ENCODE measurements around the gene COX6B1.

The COX6B1 gene

DNA sequence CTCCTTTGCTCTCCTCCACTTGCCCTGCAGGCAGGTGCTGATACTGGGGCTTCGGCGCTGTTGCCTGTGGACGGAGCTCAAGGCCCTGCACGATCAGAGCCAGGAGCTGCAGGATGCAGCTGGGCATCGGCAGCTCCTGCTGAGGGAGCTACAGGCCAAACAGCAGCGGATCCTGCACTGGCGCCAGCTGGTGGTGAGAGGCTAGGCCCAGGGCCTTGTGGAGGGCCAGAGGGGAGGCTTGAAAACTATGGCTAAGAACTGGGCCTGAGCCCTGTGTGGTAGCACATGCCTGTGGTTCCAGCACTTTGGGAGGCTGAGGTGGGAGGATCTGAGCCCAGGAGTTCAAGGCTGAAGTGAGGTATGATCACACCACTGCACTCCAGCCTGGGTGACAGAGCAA, 29.3 kb upstream of the COX6B1 start:
- H3K9ac ChIP-seq (ENCODE audit: low read length): no peak overlapping the region
- H3K36me3 ChIP-seq (ENCODE audit: control insufficient read depth, low read depth, low read length): peaks cover 18% of the 10 kb centered on the region
- no peaks in the 10 kb centered on the region for H3K9me3 ChIP-seq (ENCODE audit: control insufficient read depth, low read depth, low read length)
- no peak overlapping the region for H3K27ac ChIP-seq (ENCODE audit: low read length)
- H3K4me1 ChIP-seq (ENCODE audit: control insufficient read depth, low read depth, low read length): no peaks in the 10 kb centered on the region
- H3K27me3 ChIP-seq (ENCODE audit: control insufficient read depth, insufficient read depth, low read length): no peaks in the 10 kb centered on the region
- H3K4me3 ChIP-seq (ENCODE audit: low read length): no peak overlapping the region

DNA sequence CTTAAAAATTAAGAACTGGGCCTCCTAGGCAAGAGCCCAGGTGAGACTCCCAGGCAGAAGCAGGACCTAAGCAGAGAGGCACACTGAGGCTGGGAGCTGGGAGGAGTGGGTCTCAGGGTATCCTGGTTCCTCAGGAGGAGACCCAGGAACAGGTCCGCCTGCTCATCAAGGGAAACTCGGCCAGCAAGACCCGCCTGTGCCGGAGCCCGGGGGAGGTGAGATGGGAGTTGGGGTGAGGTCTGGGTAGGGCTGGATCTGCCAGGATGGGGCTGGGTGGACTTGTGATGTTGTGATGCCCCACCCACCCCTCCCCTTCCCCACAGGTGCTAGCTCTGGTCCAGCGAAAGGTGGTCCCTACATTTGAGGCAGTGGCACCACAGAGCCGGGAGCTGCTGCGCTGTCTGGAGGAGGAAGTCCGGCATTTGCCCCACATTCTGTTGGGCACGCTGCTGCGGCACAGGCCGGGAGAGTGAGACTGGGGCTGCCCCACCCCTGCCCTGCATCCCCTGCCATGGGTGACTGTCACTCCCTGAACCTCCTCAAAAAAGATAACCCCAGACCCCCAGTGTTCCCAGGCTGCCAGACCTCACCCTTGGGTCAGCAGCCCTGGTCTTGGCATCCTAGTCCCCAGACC, 28.7 kb upstream of the COX6B1 start:
- no peak overlapping the region for H3K9ac ChIP-seq (ENCODE audit: low read length)
- no peaks in the 10 kb centered on the region for H3K27me3 ChIP-seq (ENCODE audit: control insufficient read depth, insufficient read depth, low read length)
- no peaks in the 10 kb centered on the region for H3K4me1 ChIP-seq (ENCODE audit: control insufficient read depth, low read depth, low read length)
- no peak overlapping the region for H3K27ac ChIP-seq (ENCODE audit: low read length)
- H3K36me3 ChIP-seq (ENCODE audit: control insufficient read depth, low read depth, low read length): peaks cover 18% of the 10 kb centered on the region
- no peaks in the 10 kb centered on the region for H3K9me3 ChIP-seq (ENCODE audit: control insufficient read depth, low read depth, low read length)
- H3K4me3 ChIP-seq (ENCODE audit: low read length): no peak overlapping the region

GRCh38 chr19:35620001-35620400, 28.1 kb upstream of the COX6B1 start:
- H3K36me3 ChIP-seq (ENCODE audit: control insufficient read depth, low read depth, low read length): peaks cover 17% of the 10 kb centered on the region
- no peak overlapping the region for H3K27ac ChIP-seq (ENCODE audit: low read length)
- no peak overlapping the region for H3K4me3 ChIP-seq (ENCODE audit: low read length)
- no peaks in the 10 kb centered on the region for H3K27me3 ChIP-seq (ENCODE audit: control insufficient read depth, insufficient read depth, low read length)
- no peak overlapping the region for H3K9ac ChIP-seq (ENCODE audit: low read length)
- no peaks in the 10 kb centered on the region for H3K4me1 ChIP-seq (ENCODE audit: control insufficient read depth, low read depth, low read length)
- no peaks in the 10 kb centered on the region for H3K9me3 ChIP-seq (ENCODE audit: control insufficient read depth, low read depth, low read length)

- H3K9ac ChIP-seq (ENCODE audit: low read length): no peak overlapping the region
- no peaks in the 10 kb centered on the region for H3K27me3 ChIP-seq (ENCODE audit: control insufficient read depth, insufficient read depth, low read length)
- H3K4me1 ChIP-seq (ENCODE audit: control insufficient read depth, low read depth, low read length): no peaks in the 10 kb centered on the region
- H3K27ac ChIP-seq (ENCODE audit: low read length): no peak overlapping the region
- H3K4me3 ChIP-seq (ENCODE audit: low read length): no peak overlapping the region
- H3K36me3 ChIP-seq (ENCODE audit: control insufficient read depth, low read depth, low read length): peaks cover 12% of the 10 kb centered on the region
- H3K9me3 ChIP-seq (ENCODE audit: control insufficient read depth, low read depth, low read length): no peaks in the 10 kb centered on the region
Measured at GRCh38 chr19:35621708-35622107, 26.4 kb upstream of the COX6B1 start.

- H3K4me3 ChIP-seq (ENCODE audit: low read length): no peak overlapping the region
- peaks cover 12% of the 10 kb centered on the region for H3K36me3 ChIP-seq (ENCODE audit: control insufficient read depth, low read depth, low read length)
- no peaks in the 10 kb centered on the region for H3K27me3 ChIP-seq (ENCODE audit: control insufficient read depth, insufficient read depth, low read length)
- no peak overlapping the region for H3K27ac ChIP-seq (ENCODE audit: low read length)
- H3K4me1 ChIP-seq (ENCODE audit: control insufficient read depth, low read depth, low read length): no peaks in the 10 kb centered on the region
- no peak overlapping the region for H3K9ac ChIP-seq (ENCODE audit: low read length)
- no peaks in the 10 kb centered on the region for H3K9me3 ChIP-seq (ENCODE audit: control insufficient read depth, low read depth, low read length)
Measured at GRCh38 chr19:35622750-35623149, 25.4 kb upstream of the COX6B1 start.

GRCh38 chr19:35623327-35624010, 24.7 kb upstream of the COX6B1 start:
- no peak overlapping the region for H3K27ac ChIP-seq (ENCODE audit: low read length)
- H3K4me1 ChIP-seq (ENCODE audit: control insufficient read depth, low read depth, low read length): no peaks in the 10 kb centered on the region
- no peaks in the 10 kb centered on the region for H3K27me3 ChIP-seq (ENCODE audit: control insufficient read depth, insufficient read depth, low read length)
- no peak overlapping the region for H3K4me3 ChIP-seq (ENCODE audit: low read length)
- H3K36me3 ChIP-seq (ENCODE audit: control insufficient read depth, low read depth, low read length): peaks cover 12% of the 10 kb centered on the region
- H3K9ac ChIP-seq (ENCODE audit: low read length): no peak overlapping the region
- H3K9me3 ChIP-seq (ENCODE audit: control insufficient read depth, low read depth, low read length): no peaks in the 10 kb centered on the region

GRCh38 chr19:35628264-35628564, 19.9 kb upstream of the COX6B1 start:
- Histone ChIP-seq H3K9me3 (ENCODE audit: control insufficient read depth, low read depth, low read length) (no peaks in the 10 kb centered on the region), H3K27me3 (ENCODE audit: control insufficient read depth, insufficient read depth, low read length) (no peaks in the 10 kb centered on the region), H3K27ac (ENCODE audit: low read length) (peak overlapping the region; percentile 42), H3K4me3 (ENCODE audit: low read length) (peak overlapping the region; percentile 81), H3K9ac (ENCODE audit: low read length) (peak overlapping the region; percentile 55), H3K36me3 (ENCODE audit: control insufficient read depth, low read depth, low read length) (peaks cover 21% of the 10 kb centered on the region), H3K4me1 (ENCODE audit: control insufficient read depth, low read depth, low read length) (no peaks in the 10 kb centered on the region)

- Histone ChIP-seq H3K9me3 (ENCODE audit: control insufficient read depth, low read depth, low read length) (no peaks in the 10 kb centered on the region), H3K4me3 (ENCODE audit: low read length) (peak within 1 kb of the TSS; percentile 81), H3K27me3 (ENCODE audit: control insufficient read depth, insufficient read depth, low read length) (no peaks in the 10 kb centered on the region), H3K27ac (ENCODE audit: low read length) (peak within 1 kb of the TSS; percentile 42), H3K4me1 (ENCODE audit: control insufficient read depth, low read depth, low read length) (no peaks in the 10 kb centered on the region), H3K9ac (ENCODE audit: low read length) (peak within 1 kb of the TSS; percentile 63), H3K36me3 (ENCODE audit: control insufficient read depth, low read depth, low read length) (peaks cover 24% of the 10 kb centered on the region)
Measured at GRCh38 chr19:35628565-35629331, 19.4 kb upstream of the COX6B1 start, which contains the start of gene RBM42. RBM42 (plus strand) TSS chr19:35629036; CDS start chr19:35629154, 118 bp downstream.

- no peak overlapping the region for H3K27ac ChIP-seq (ENCODE audit: low read length)
- peak overlapping the region; percentile 81 for H3K4me3 ChIP-seq (ENCODE audit: low read length)
- H3K27me3 ChIP-seq (ENCODE audit: control insufficient read depth, insufficient read depth, low read length): no peaks in the 10 kb centered on the region
- H3K9me3 ChIP-seq (ENCODE audit: control insufficient read depth, low read depth, low read length): no peaks in the 10 kb centered on the region
- H3K36me3 ChIP-seq (ENCODE audit: control insufficient read depth, low read depth, low read length): peaks cover 29% of the 10 kb centered on the region
- H3K4me1 ChIP-seq (ENCODE audit: control insufficient read depth, low read depth, low read length): no peaks in the 10 kb centered on the region
- peak overlapping the region; percentile 63 for H3K9ac ChIP-seq (ENCODE audit: low read length)
Measured at GRCh38 chr19:35629332-35629633, 18.8 kb upstream of the COX6B1 start.

- Histone ChIP-seq H3K36me3 (ENCODE audit: control insufficient read depth, low read depth, low read length) (peaks cover 50% of the 10 kb centered on the region), H3K9me3 (ENCODE audit: control insufficient read depth, low read depth, low read length) (no peaks in the 10 kb centered on the region), H3K27me3 (ENCODE audit: control insufficient read depth, insufficient read depth, low read length) (no peaks in the 10 kb centered on the region), H3K9ac (ENCODE audit: low read length) (no peak overlapping the region), H3K4me1 (ENCODE audit: control insufficient read depth, low read depth, low read length) (peaks cover 2% of the 10 kb centered on the region), H3K4me3 (ENCODE audit: low read length) (no peak overlapping the region), H3K27ac (ENCODE audit: low read length) (no peak overlapping the region)
Measured at GRCh38 chr19:35633727-35634440, 14.2 kb upstream of the COX6B1 start.

- no peaks in the 10 kb centered on the region for H3K9me3 ChIP-seq (ENCODE audit: control insufficient read depth, low read depth, low read length)
- H3K9ac ChIP-seq (ENCODE audit: low read length): no peak overlapping the region
- peaks cover 12% of the 10 kb centered on the region for H3K4me1 ChIP-seq (ENCODE audit: control insufficient read depth, low read depth, low read length)
- H3K36me3 ChIP-seq (ENCODE audit: control insufficient read depth, low read depth, low read length): peaks cover 42% of the 10 kb centered on the region
- no peak overlapping the region for H3K27ac ChIP-seq (ENCODE audit: low read length)
- H3K27me3 ChIP-seq (ENCODE audit: control insufficient read depth, insufficient read depth, low read length): no peaks in the 10 kb centered on the region
- no peak overlapping the region for H3K4me3 ChIP-seq (ENCODE audit: low read length)
Measured at GRCh38 chr19:35636651-35637050, 11.5 kb upstream of the COX6B1 start.

Measured in iPS-18a (cell line).